Activated CD4-positive, alpha-beta T cell treated with anti-CD3 and anti-CD28 coated beads, Interleukin-2, amount 10 ng/mL, durations not matched to agents 24 days and 14 days (primary cell): ENCODE measurements around the gene ADAP1. TPM values are rescaled to one million over a fixed set of nuclear protein-coding genes. Genes with fewer than 3 reads are reported as not detected.

Experiments used
- DNase-seq: peaks from one replicate; pipeline ENCODE4 v3.0.0; 2022
- H3K27ac Mint-ChIP-seq: one replicate; pipeline ENCODE4 v1.8.0; 2022; ENCODE audit warnings: mild to moderate bottlenecking, mixed read lengths
- H3K27me3 Mint-ChIP-seq: one replicate; pipeline ENCODE4 v1.8.0; 2022; ENCODE audit warnings: mixed read lengths
- H3K36me3 Mint-ChIP-seq: one replicate; pipeline ENCODE4 v1.8.0; 2022; ENCODE audit warnings: low read depth, mild to moderate bottlenecking, mixed read lengths
- H3K4me1 Mint-ChIP-seq: one replicate; pipeline ENCODE4 v1.8.0; 2021; ENCODE audit warnings: mixed read lengths
- H3K4me3 Mint-ChIP-seq: one replicate; pipeline ENCODE4 v1.8.0; 2022; ENCODE audit warnings: mild to moderate bottlenecking, moderate library complexity, mixed read lengths
- H3K9me3 Mint-ChIP-seq: one replicate; pipeline ENCODE4 v1.8.0; 2021; ENCODE audit warnings: mixed read lengths
- intact Hi-C: fragments of 100-400 bp; cut with micrococcal nuclease; formaldehyde crosslinking; loops from one replicate; pipeline ENCODE4 v1.15.1; 2023
- total RNA-seq: library from RNA; stranded (reverse); gene quantifications from 2 replicates; pipeline ENCODE4 v1.2.3, GENCODE V29; 2022

The ADAP1 gene
- total RNA-seq, 1 donor from 2014 or later = 65.9 TPM

DNA sequence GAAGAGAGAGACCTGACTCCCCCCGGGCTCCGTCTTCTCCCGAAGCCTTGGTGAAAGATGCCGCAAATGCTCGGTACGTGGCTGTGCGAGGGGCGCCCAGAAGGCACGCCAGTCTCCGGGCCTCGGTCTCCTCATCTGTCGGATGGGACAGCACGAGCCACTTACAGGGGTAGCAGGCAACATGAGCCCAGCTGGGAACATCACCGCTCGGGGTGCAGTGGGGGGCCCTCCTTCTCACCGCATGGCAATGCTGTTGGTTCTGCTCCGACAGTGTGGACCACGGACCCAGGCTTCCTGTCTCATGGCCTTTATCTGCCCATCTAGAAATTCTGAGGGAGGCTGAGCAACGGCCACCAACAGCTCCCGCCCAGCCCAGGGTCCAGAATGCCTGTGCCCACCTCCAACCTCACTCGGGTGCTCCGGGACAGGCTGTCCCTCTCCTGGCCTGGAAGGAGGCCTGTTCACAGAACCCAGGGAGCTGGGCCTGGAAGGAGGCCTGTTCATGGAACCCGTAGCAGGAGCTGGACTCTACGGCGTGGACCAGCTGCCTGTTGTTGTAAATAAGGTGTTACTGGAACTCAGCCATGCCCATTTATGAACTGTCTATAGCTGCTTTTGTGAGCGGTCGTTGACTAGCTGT, 15.8 kb downstream of the ADAP1 start:
- H3K36me3 Mint-ChIP-seq = peaks cover 26% of the 10 kb centered on the region

GRCh38 chr7:937856-938484, 16.5 kb downstream of the ADAP1 start:
- no peak for DNase-seq
- intact Hi-C loops = no loop called here
- Mint-ChIP-seq H3K36me3 (peaks cover 26% of the 10 kb centered on the region), H3K27me3 (peaks cover 2% of the 10 kb centered on the region), H3K9me3 (peaks cover 7% of the 10 kb centered on the region), H3K27ac (no peak overlapping the region), H3K4me1 (peaks cover 22% of the 10 kb centered on the region), H3K4me3 (no peak overlapping the region)

More for the DNA sequence above, 15.8 kb downstream of the ADAP1 start:
- H3K4me3 Mint-ChIP-seq = no peak overlapping the region
- H3K4me1 Mint-ChIP-seq = peaks cover 22% of the 10 kb centered on the region
- intact Hi-C loops = no loop called here
- no peak for DNase-seq
- peaks cover 2% of the 10 kb centered on the region for H3K27me3 Mint-ChIP-seq
- no peak overlapping the region for H3K27ac Mint-ChIP-seq
- peaks cover 7% of the 10 kb centered on the region for H3K9me3 Mint-ChIP-seq

DNA sequence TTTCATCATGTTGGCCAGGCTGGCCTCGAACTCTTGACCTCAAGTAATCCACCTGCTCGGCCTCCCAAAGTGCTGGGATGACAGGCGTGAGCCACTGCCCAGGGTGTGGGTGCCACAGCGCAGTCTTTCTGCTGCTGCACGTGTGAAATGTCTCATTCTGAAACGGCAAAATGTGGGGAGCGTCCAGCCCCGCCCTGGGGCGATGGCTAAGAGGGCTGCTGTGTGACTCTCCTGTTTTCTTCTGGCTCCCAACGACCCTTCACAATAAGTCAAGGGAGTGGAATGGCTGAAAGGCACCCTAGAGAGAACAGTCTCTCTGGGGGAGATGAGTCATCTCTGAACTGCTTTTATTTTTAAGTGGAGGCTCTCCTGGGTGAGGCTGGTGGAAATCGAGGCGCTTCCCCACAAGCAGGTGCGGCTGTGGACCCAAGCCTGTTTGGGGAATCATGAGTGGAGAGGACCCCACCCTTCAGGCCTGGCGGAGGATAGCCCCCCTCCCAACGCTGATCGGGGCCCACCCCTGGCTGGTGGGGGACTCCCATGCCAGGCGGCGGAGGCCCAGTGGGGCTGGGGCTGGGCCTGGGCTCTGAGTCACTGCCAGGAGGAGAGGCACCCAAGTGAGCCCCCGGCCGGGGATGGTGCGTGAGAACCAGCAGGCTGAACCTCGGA, 18.0 kb downstream of the ADAP1 start:
- H3K27me3 Mint-ChIP-seq = no peaks in the 10 kb centered on the region
- peaks cover 23% of the 10 kb centered on the region for H3K36me3 Mint-ChIP-seq
- peak overlapping the region; percentile 17 for H3K4me3 Mint-ChIP-seq
- intact Hi-C loops = no loop called here
- DNase-seq = peak; percentile 74
- peak overlapping the region; percentile 87 for H3K27ac Mint-ChIP-seq
- H3K4me1 Mint-ChIP-seq = peaks cover 17% of the 10 kb centered on the region
- H3K9me3 Mint-ChIP-seq = peaks cover 7% of the 10 kb centered on the region

GRCh38 chr7:935874-936385, 18.6 kb downstream of the ADAP1 start:
- Mint-ChIP-seq H3K4me3 (no peak overlapping the region), H3K9me3 (peaks cover 4% of the 10 kb centered on the region), H3K27ac (peak overlapping the region; percentile 87)

DNA sequence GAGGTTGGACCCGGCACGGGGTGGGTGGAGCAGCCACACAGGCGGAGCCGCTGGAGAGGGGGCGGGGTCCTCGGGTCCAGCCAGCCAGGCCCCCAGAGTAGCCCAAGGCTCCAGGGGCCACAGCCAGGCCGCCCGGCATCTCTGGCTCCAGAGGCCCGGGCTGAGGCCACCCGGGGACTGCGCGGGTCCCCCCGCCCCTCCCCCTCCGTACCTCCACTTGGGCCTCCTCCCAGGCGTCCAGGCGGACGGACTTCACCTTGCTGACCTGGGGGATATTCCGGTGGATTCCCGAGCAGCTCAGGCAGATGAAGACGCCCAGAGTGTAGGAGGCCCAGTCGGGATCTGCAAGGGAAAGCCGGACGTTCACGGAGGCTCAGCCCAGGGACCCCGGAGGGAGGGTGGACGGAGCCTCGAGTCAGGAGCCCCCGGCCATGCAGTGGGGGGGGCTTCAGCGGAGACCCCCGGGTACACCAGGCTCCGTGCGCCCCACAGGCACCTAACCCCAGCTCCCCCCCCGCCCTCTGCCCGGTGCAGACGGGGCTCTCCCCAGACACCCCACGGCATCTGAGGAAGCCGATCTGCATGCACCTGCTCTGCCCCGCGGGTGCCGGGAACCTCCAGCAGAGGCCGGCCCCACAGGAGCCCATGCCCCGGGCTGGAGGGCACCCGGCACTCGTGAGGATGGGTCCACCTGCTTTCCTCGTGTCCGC, 19.2 kb downstream of the ADAP1 start:
- Mint-ChIP-seq H3K4me3 (no peak overlapping the region), H3K9me3 (peaks cover 4% of the 10 kb centered on the region), H3K27ac (no peak overlapping the region), H3K4me1 (peaks cover 9% of the 10 kb centered on the region), H3K36me3 (peaks cover 22% of the 10 kb centered on the region), H3K27me3 (no peaks in the 10 kb centered on the region)
- intact Hi-C loops = no loop called here
- no peak for DNase-seq

More at GRCh38 chr7:935874-936385, 18.6 kb downstream of the ADAP1 start:
- peaks cover 13% of the 10 kb centered on the region for H3K4me1 Mint-ChIP-seq
- no peaks in the 10 kb centered on the region for H3K27me3 Mint-ChIP-seq
- H3K36me3 Mint-ChIP-seq = peaks cover 23% of the 10 kb centered on the region
- DNase-seq = no peak
- intact Hi-C loops = no loop called here

DNA sequence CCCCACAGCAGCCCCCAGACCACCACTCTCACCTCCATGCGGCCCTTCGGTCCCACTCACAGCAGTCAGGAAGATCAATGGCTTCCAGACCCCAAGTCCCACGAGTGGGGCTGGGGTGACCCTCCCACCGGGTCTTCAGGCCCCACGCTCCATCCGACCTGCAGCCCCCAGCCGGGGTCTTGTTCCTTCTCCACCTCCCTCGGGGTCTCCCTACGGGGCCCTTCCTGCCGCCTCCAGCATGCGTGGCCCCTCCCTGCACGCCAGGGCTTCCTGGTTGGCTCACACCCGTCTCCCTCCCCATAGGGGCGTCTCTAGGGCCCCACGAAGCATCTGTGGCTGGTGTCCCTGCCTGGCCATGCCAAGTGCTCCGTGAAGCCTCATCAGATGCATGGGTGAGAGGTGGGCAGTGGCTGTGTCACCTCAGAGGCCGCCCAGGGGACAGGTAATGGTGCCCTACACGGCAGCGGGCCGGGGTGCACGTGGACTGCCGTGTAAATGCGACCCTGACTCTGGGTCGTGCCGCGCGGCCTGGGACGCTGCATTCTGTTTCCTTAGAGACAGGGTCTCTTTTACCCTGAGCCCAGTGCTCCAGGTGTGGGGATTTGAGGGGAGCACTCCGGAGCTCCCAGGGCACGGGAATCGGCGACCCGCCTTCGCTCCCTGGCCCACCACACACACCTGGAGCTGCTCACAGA, 19.9 kb downstream of the ADAP1 start:
- H3K9me3 Mint-ChIP-seq = no peaks in the 10 kb centered on the region
- H3K27ac Mint-ChIP-seq = no peak overlapping the region
- H3K4me3 Mint-ChIP-seq = no peak overlapping the region
- H3K4me1 Mint-ChIP-seq = peaks cover 14% of the 10 kb centered on the region
- intact Hi-C loops = no loop called here
- H3K27me3 Mint-ChIP-seq = no peaks in the 10 kb centered on the region
- H3K36me3 Mint-ChIP-seq = peaks cover 20% of the 10 kb centered on the region
- DNase-seq = no peak

DNA sequence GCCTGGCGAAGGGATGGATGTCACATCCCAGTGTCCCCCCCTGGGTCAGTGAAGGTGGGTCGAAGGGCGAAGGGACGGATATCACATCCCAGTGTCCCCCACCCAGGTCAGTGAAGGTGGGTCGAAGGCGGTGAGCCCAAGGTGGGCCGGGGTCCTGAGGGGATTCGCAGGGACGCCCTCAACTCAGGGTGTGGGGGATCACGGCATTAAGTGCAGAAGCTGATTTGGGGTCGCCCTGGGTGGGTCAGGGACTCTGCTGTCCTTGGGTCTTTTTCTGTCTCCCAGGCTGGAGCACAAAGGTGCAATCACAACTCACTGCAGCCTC, 21.9 kb downstream of the ADAP1 start:
- Mint-ChIP-seq H3K4me3 (no peak overlapping the region), H3K9me3 (no peaks in the 10 kb centered on the region), H3K27me3 (no peaks in the 10 kb centered on the region), H3K4me1 (peaks cover 23% of the 10 kb centered on the region), H3K36me3 (peaks cover 25% of the 10 kb centered on the region), H3K27ac (no peak overlapping the region)
- intact Hi-C loops = no loop called here
- no peak for DNase-seq

- H3K27ac Mint-ChIP-seq = peak overlapping the region; percentile 3
- H3K4me1 Mint-ChIP-seq = peaks cover 27% of the 10 kb centered on the region
- intact Hi-C loops = no loop called here
- DNase-seq = no peak
- peaks cover 29% of the 10 kb centered on the region for H3K36me3 Mint-ChIP-seq
- no peaks in the 10 kb centered on the region for H3K27me3 Mint-ChIP-seq
- H3K9me3 Mint-ChIP-seq = no peaks in the 10 kb centered on the region
- no peak overlapping the region for H3K4me3 Mint-ChIP-seq
Observed at GRCh38 chr7:931871-932650, 22.4 kb downstream of the ADAP1 start.

DNA sequence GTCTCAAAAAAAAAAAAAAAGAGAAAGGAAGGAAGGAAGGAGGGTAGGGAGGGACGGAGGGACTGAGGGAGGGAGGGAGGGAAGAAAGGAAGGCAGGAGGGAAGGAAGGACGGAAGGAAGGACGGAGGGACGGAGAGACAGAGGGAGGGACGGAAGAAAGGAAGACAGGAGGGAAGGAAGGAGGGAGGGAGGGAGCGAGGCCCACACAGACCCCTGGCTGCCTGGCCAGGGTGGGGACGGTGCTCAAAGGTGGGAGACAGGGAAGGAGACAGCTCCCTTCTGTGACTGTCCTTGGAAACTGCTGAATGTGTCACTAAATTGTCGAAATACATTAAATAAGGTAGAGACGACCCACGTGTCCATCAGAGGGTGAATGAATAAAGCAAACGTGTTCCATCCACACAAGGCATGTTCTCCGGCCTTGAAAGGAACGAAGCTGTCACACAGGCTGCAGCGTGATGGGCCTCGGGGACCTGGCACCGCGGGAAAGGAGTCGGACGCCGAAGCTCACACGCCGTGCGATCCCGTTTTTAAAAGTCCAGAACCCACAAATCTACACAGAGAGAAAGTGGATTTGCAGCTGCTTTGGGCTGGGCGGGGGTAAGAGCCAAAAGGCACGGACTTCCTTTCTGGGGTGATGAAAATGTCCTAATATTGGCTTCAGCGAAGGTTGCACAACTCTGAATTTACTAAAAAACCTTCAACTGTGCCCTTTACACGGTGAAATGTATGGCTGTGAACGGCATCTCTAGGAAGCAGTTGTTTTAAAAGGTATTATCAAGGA, 23.3 kb downstream of the ADAP1 start:
- Mint-ChIP-seq H3K36me3 (peaks cover 24% of the 10 kb centered on the region), H3K27ac (peak overlapping the region; percentile 69), H3K27me3 (no peaks in the 10 kb centered on the region), H3K4me1 (peaks cover 22% of the 10 kb centered on the region), H3K9me3 (no peaks in the 10 kb centered on the region), H3K4me3 (no peak overlapping the region)
- intact Hi-C loops = no loop called here
- no peak for DNase-seq

DNA sequence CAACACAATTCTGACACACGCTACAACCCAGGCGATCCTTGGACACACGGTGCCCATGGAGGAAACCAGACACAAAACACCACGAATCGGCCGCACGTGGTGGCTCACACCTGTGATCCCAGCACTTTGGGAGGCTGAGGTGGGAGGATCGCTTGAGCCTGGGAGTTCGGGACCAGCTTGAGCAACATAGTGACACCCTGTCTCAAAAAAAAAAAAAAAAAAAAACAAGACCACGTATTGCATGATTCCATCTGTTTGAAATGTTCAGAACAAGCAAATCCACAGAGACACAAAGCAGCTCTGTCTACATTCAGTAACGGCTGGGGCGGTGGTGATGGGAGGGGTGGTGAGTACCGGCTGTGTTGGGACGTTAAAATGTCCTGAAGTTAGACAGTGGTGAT, 25.2 kb downstream of the ADAP1 start:
- no peak overlapping the region for H3K4me3 Mint-ChIP-seq
- intact Hi-C loops = no loop called here
- no peaks in the 10 kb centered on the region for H3K9me3 Mint-ChIP-seq
- H3K27ac Mint-ChIP-seq = peak overlapping the region; percentile 75
- H3K27me3 Mint-ChIP-seq = no peaks in the 10 kb centered on the region
- H3K36me3 Mint-ChIP-seq = peaks cover 26% of the 10 kb centered on the region
- DNase-seq = no peak
- H3K4me1 Mint-ChIP-seq = peaks cover 24% of the 10 kb centered on the region

DNA sequence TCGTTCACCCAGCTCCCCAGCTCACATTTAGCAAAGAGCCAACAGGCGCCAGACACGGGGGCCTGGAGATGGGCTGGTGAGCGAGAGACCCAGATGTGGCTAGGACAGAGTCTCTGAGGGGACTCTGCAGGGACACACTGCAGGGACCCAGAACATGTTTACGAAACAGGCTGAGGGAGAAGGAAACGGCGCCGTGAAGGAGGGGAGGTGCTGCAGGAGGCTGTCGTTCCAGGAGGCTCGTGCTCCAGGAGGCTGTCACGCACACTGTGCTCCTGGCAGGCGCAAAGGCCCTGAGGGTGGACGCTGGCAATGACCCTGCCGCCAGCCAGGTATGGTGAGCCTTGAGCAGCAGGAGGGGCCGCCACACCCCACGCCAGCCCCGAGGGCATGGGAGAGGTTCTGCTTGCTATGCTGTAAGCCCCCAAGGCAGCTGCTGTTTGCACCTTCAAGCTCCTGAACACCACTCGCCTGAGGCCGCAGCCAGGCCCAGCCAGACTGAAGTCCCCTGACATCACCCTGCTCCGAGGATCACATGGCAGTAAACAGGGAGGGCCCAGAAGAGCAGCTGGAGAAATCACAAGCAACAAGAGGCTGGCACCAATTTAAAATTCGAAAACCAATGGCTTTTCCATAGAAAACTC, 27.3 kb downstream of the ADAP1 start:
- Mint-ChIP-seq H3K4me3 (no peak overlapping the region), H3K27ac (peak overlapping the region; percentile 62), H3K9me3 (no peaks in the 10 kb centered on the region), H3K4me1 (peaks cover 34% of the 10 kb centered on the region), H3K36me3 (peaks cover 28% of the 10 kb centered on the region), H3K27me3 (no peaks in the 10 kb centered on the region)
- intact Hi-C loops = no loop called here
- no peak for DNase-seq
